Common myeloid progenitor, CD34-positive (primary cell): ENCODE results near the gene MVD.

Source experiments
- CTCF ChIA-PET: fragments of 350-600 bp; sonication (Branson Sonifier 250); formaldehyde crosslinking; loops from one replicate; lab custom pipeline; 2021; ENCODE audit warnings: antibody characterized with exemption; lab: Charles Lee
- POLR2A ChIA-PET: fragments of 350-600 bp; sonication (Branson Sonifier 250); formaldehyde crosslinking; loops from one replicate; lab custom pipeline; 2021; ENCODE audit warnings: antibody characterized with exemption; lab: Charles Lee
- DNase-seq, 3 donors: peaks; one replicate each; pipeline versions ENCODE4 v3.0.0 to v3.0.0-alpha.2; 2013
- H3K27ac ChIP-seq, 2 experiments: 1 replicate in 1 of 2; 2 replicates in 1 of 2; pipeline ENCODE4 v1.7.0; 2013; ENCODE audit warnings: inconsistent platforms in 2 of 2, low read length in 2 of 2, mild to moderate bottlenecking in 2 of 2, low read depth in 1 of 2, moderate library complexity in 1 of 2; ENCODE audit not compliant: severe bottlenecking in 2 of 2, insufficient read depth in 1 of 2, poor library complexity in 1 of 2
- H3K27me3 ChIP-seq, 5 experiments: replicated peaks in 2 of 5; 1 replicate in 3 of 5; 2 replicates in 2 of 5; pipeline versions ENCODE4 v1.6.1 to v1.7.0; 2013; ENCODE audit warnings: low read length in 4 of 5, mild to moderate bottlenecking in 2 of 5, moderate library complexity in 2 of 5, inconsistent platforms in 1 of 5; ENCODE audit not compliant: insufficient read depth in 5 of 5, control insufficient read depth in 4 of 5
- H3K36me3 ChIP-seq, 4 experiments: 1 replicate in 2 of 4; 2 replicates in 2 of 4; pipeline versions ENCODE4 v1.6.1 to v1.7.0; 2013; ENCODE audit warnings: low read length in 3 of 4, control low read depth in 1 of 4, mild to moderate bottlenecking in 1 of 4; ENCODE audit not compliant: control insufficient read depth in 4 of 4, insufficient read depth in 4 of 4
- H3K4me1 ChIP-seq, 4 experiments: 1 replicate in 3 of 4; 2 replicates in 1 of 4; pipeline versions ENCODE4 v1.6.1 to v1.7.1; 2013; ENCODE audit warnings: low read length in 3 of 4, mild to moderate bottlenecking in 3 of 4, control low read depth in 1 of 4, inconsistent platforms in 1 of 4, moderate library complexity in 1 of 4; ENCODE audit not compliant: control insufficient read depth in 4 of 4, insufficient read depth in 4 of 4; ENCODE audit errors: control extremely low read depth in 1 of 4
- H3K4me3 ChIP-seq, 7 experiments: 1 replicate in 4 of 7; 2 replicates in 3 of 7; pipeline versions ENCODE4 v1.5.1 to v1.7.0; 2013; ENCODE audit warnings: mild to moderate bottlenecking in 7 of 7, low read length in 6 of 7, moderate library complexity in 6 of 7, inconsistent platforms in 2 of 7, low read depth in 2 of 7, control low read depth in 1 of 7; ENCODE audit not compliant: insufficient read depth in 4 of 7, control insufficient read depth in 1 of 7; ENCODE audit errors: extremely low read depth in 1 of 7
- H3K9me3 ChIP-seq, 5 experiments: 1 replicate in 4 of 5; 2 replicates in 1 of 5; pipeline versions ENCODE4 v1.6.1 to v1.7.1; 2013; ENCODE audit warnings: low read length in 4 of 5, mild to moderate bottlenecking in 2 of 5, inconsistent platforms in 1 of 5, low read depth in 1 of 5, moderate library complexity in 1 of 5; ENCODE audit not compliant: control insufficient read depth in 4 of 5, insufficient read depth in 2 of 5; ENCODE audit errors: control extremely low read depth in 1 of 5
- WGBS: methylation state at CpG from one replicate; pipeline ENCODE4 v1.1.5; 2013; ENCODE audit not compliant: insufficient coverage; 5-methylcytosine and 5-hydroxymethylcytosine counted together

The MVD gene

DNA sequence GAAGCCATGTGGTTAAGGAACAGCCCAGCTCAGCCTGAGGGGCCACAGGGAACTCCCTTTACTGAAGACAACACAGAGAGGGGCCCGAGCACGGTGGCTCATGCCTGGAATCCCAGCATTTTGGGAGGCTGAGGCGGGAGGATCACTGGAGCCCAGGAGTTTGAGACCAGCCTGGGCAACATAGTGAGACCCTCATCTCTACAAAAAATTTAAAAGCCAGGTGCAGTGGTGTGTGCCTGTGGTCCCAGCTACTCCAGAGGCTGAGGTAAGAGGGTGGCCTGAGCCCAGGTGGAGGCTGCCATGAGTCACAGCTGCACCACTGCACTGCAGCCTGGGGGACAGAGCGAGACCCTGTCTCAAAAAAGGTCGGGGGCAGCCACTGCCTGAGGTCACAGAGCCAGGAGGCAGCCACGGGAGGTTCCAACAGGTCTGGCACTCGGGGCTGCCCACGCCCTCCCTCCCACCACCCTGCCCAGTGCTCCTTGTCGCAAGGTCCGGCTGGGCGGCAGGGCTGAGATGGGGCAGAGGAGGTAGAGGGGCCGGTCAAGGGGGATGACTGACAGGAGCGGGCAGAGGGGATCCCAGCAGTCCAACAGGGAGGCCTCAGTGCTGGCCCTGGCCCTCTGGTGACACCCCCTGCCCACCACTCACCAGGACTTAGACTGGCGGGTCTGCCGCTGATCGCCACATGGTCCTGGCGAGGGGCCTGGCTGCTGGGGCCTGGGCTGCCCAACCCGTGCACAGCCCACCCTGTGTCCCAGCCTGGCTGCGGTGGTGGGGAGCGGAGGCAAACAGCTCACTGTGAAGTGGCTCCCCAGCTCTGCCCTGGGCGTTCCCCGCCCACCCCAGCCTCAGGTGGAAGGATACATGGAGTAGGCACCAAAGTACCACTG, 15.5 kb downstream of the MVD start:
- H3K36me3 ChIP-seq: peaks cover 5 to 65% (median 20%) of the 10 kb centered on the region in 4 experiments
- POLR2A ChIA-PET: interaction anchor here (0.6 kb wide), 1 partner anchor 21 kb away, joined by 3 read pairs; no protein-coding TSS in a partner anchor
- 99% methylated on average over 14 of the region's 22 CpGs for WGBS
- DNase-seq: no peak
- H3K4me3 ChIP-seq: no peak overlapping the region
- peaks cover 0 to 39% (median 26%) of the 10 kb centered on the region in 4 experiments for H3K4me1 ChIP-seq
- no peak overlapping the region for H3K27ac ChIP-seq
- CTCF ChIA-PET: interaction anchor here (1.1 to 1.5 kb wide), 2 partner anchors 11 to 38 kb away, joined by 3 read pairs; no protein-coding TSS in a partner anchor
- H3K9me3 ChIP-seq: no peaks in the 10 kb centered on the region
- no peaks in the 10 kb centered on the region for H3K27me3 ChIP-seq

DNA sequence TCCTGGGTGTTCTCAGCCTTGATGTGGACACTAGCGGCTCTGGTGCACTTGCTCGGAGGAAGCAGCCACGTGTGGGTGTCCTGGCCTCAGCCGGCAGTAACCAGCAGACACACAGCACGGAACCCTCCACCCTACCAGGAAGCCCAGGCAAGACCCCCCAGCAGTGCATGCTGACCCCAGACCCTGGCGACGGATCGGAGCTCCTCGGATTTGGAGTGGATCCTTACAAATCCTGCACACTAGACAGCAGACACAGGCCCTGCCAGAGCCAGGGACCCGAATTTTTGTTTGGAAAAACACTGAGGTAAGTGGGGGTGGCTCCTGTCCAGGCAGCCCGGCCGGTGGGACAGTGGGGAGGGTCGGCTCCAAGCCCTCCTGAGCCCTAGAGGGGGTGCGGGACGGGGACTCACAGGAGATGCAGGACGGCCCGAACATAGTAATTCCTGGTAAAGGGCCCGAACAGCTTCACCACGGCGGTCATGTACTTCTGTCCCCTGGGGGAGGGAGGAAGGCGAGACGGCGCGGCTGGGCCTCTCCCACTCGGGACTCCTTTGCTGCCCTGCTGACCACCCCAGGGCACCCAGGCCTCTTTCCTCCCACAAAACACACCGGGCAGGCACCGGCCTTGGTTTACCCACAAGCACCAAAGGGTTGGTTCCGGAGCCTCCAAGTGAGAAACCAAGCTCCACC, 16.4 kb downstream of the MVD start:
- 98% methylated on average over 18 of the region's 28 CpGs for WGBS
- Histone ChIP-seq H3K36me3 (peaks cover 5 to 59% (median 20%) of the 10 kb centered on the region in 4 experiments), H3K4me1 (peaks cover 0 to 30% (median 22%) of the 10 kb centered on the region in 4 experiments), H3K9me3 (no peaks in the 10 kb centered on the region), H3K4me3 (no peak overlapping the region), H3K27ac (no peak overlapping the region), H3K27me3 (no peaks in the 10 kb centered on the region)
- ChIA-PET POLR2A (interaction anchor here (0.6 kb wide), 1 partner anchor 20 kb away, joined by 3 read pairs; no protein-coding TSS in a partner anchor), CTCF (interaction anchor here (1.1 to 1.5 kb wide), 2 partner anchors 10 to 38 kb away, joined by 3 read pairs; no protein-coding TSS in a partner anchor)
- DNase-seq: no peak

DNA sequence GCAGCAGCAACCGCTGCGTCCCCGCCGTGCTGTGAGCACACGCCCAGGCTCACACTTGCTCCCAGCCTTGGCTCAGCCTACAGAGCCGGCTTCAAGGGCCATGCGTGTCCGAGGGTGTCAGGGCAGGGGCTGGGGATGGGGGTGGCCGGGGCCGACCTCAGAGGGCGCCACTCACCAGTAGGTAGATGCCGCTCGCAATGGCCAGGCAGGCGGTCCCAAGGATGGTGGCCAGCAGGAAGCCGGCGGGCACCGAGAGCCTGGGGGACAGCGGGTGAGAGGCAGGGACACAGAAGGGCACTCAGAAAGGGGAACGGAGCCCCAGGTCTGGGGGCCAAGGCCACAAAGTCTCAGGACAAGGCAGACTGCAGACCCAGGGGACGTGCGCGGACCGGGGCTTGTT, 16.9 kb downstream of the MVD start:
- POLR2A ChIA-PET: no interaction called here

DNA sequence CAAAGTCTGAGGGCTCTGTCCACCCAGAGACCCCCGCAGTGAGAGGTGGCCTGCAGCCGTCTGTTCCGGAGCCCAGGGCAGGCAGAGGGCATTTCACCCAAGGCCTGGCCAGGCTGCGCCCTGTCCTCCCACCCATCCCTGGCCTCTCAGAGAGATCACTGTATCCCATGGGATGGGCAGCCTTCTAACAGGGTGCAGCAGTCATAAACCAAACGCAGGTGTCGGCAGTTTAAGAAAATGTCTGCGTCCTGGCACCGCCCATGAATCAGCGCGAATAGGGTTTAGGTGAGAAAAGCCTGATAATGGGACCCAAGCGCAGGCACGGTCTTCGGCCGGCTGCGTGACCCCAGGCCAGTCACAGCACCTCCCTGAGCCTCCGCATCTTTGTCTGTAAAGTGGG, 17.4 kb downstream of the MVD start:
- POLR2A ChIA-PET: no interaction called here

More for the DNA sequence above, 16.9 kb downstream of the MVD start:
- no peak overlapping the region for H3K27ac ChIP-seq
- peaks cover 0 to 25% (median 16%) of the 10 kb centered on the region in 4 experiments for H3K4me1 ChIP-seq
- H3K27me3 ChIP-seq: peaks cover 0 to 3% (median 0%) of the 10 kb centered on the region in 5 experiments
- peaks cover 5 to 58% (median 20%) of the 10 kb centered on the region in 4 experiments for H3K36me3 ChIP-seq
- CTCF ChIA-PET: no interaction called here
- no peak overlapping the region for H3K4me3 ChIP-seq
- DNase-seq: no peak
- WGBS: 96% methylated on average over 22 of the region's 23 CpGs
- H3K9me3 ChIP-seq: no peaks in the 10 kb centered on the region

DNA sequence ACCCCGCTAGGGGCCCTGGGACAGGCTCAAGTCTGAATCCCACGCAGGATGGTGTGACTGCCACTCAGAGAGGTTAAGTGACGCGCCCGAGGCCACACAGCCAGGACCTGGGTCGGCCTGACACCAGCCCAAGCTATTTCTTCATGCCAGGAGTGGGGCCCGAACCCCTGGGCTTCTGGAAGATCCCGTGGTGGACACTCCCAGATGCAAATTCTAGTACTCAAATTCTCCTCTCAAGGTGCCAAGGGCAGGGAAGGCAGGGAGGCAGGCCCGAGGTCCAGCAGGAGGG, 19.3 kb downstream of the MVD start:
- no peak for DNase-seq
- Histone ChIP-seq H3K4me3 (no peak overlapping the region), H3K27ac (no peak overlapping the region), H3K36me3 (peaks cover 0 to 50% (median 19%) of the 10 kb centered on the region in 4 experiments), H3K27me3 (peaks cover 0 to 27% (median 11%) of the 10 kb centered on the region in 5 experiments), H3K4me1 (peaks cover 0 to 13% (median 6%) of the 10 kb centered on the region in 4 experiments), H3K9me3 (no peaks in the 10 kb centered on the region)
- 97% methylated on average over 8 of the region's 9 CpGs for WGBS
- CTCF ChIA-PET: no interaction called here
- POLR2A ChIA-PET: no interaction called here

More for the DNA sequence above, 17.4 kb downstream of the MVD start:
- CTCF ChIA-PET: no interaction called here
- H3K36me3 ChIP-seq: peaks cover 5 to 58% (median 20%) of the 10 kb centered on the region in 4 experiments
- peaks cover 0 to 24% (median 16%) of the 10 kb centered on the region in 4 experiments for H3K4me1 ChIP-seq
- peaks cover 0 to 8% (median 0%) of the 10 kb centered on the region in 5 experiments for H3K27me3 ChIP-seq
- H3K9me3 ChIP-seq: no peaks in the 10 kb centered on the region
- 95% methylated on average over 15 of the region's 16 CpGs for WGBS
- H3K27ac ChIP-seq: no peak overlapping the region
- DNase-seq: no peak
- H3K4me3 ChIP-seq: no peak overlapping the region

DNA sequence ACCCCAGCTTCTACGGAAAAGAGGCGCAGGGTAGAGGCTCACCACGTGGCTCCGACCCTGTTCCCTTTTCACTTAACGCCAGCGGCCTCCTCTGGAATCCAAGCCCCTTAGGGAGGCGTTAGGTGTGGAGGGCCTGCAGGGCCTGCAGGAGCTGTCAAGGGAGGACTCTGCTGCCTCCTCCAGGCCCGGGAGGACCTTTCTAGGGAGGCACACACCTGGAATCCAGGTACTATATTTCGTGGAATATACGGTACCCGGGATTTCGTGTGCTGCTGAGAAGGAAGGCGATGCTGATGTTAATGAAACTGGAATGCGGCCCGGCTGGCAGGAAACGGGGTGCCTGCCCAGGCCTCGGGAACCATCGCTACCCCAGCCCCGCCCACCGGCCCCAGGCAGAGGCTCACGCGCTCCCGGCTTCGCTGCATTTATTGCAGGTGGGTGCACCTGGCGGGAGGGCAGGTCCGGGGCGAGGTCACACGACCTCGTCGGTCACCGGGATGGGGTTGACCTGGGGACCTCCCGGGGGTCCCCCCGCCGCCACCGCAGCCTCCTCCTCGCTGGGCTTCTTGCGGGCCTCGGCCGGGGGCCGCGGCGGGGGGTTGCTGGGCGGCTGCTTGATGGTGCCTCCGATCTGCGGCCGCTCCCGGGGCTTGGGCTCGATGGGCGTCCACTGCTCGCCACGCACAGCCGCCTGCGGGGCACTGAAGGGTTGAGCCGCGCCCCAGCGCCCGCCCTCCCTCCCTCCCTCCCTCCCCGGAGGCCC, 19.8 kb downstream of the MVD start:
- Histone ChIP-seq H3K27ac (no peak overlapping the region), H3K4me3 (no peak overlapping the region), H3K36me3 (peaks cover 0 to 47% (median 19%) of the 10 kb centered on the region in 4 experiments), H3K9me3 (no peaks in the 10 kb centered on the region), H3K4me1 (peaks cover 0 to 13% (median 5%) of the 10 kb centered on the region in 4 experiments), H3K27me3 (peaks cover 0 to 32% (median 14%) of the 10 kb centered on the region in 5 experiments)
- ChIA-PET CTCF (no interaction called here), POLR2A (no interaction called here)
- DNase-seq: no peak
- 94% methylated on average over 43 of the region's 58 CpGs for WGBS
